Bronchial epithelial cell (primary cell): ENCODE measurements around the gene NOTCH1. TPM values are rescaled to one million over a fixed set of nuclear protein-coding genes. Genes with fewer than 3 reads are reported as not detected.

Source experiments
- DNase-seq: peaks from one replicate; pipeline ENCODE4 v3.0.0-alpha.2; 2010; ENCODE audit warnings: low read depth
- FAIRE-seq: peaks from 2 replicates; lab custom pipeline; 2011; peaks lifted over from hg19 to GRCh38; lab: Jason Lieb, UNC
- H3K27me3 ChIP-seq: 2 replicates; pipeline ENCODE4 v1.5.1; 2011; ENCODE audit warnings: low read length; ENCODE audit not compliant: control insufficient read depth, insufficient read depth
- H3K36me3 ChIP-seq: 2 replicates; pipeline ENCODE4 v1.5.1; 2011; ENCODE audit warnings: low read length; ENCODE audit not compliant: control insufficient read depth, insufficient read depth
- H3K4me3 ChIP-seq: 2 replicates; pipeline ENCODE4 v1.5.1; 2011; ENCODE audit warnings: mild to moderate bottlenecking, low read depth, low read length, control low read depth
- CTCF ChIP-seq: IDR thresholded peaks from 2 replicates; pipeline ENCODE4 v1.5.1; 2011; ENCODE audit warnings: mild to moderate bottlenecking, moderate library complexity, low read length, control low read depth, inconsistent platforms; ENCODE audit not compliant: insufficient read depth, severe bottlenecking
- total RNA-seq: library from RNA; depleted of rRNA; stranded (reverse); fragments of >200 nt; gene quantifications from 2 replicates; pipeline ENCODE4 v1.2.1, GENCODE V29; 2014

The NOTCH1 gene
- total RNA-seq, 1 donor from 2014 or later = 70.0 TPM

GRCh38 chr9:136525841-136526499, 19.9 kb downstream of the NOTCH1 start:
- Histone ChIP-seq H3K27me3 (no peaks in the 10 kb centered on the region), H3K36me3 (peaks cover 59% of the 10 kb centered on the region), H3K4me3 (no peak overlapping the region)
- no peak for TF ChIP-seq CTCF
- FAIRE-seq = no peak
- DNase-seq = no peak

- no peak for FAIRE-seq
- TF ChIP-seq CTCF = no peak
These were observed 20.6 kb downstream of the NOTCH1 start for GRCh38 chr9:136525207-136525606.

GRCh38 chr9:136522314-136523237, 23.3 kb downstream of the NOTCH1 start:
- DNase-seq (no peak), FAIRE-seq (no peak)
- H3K36me3 ChIP-seq = peaks cover 75% of the 10 kb centered on the region
- no peak overlapping the region for H3K4me3 ChIP-seq
- TF ChIP-seq CTCF = no peak
- H3K27me3 ChIP-seq = no peaks in the 10 kb centered on the region

More at GRCh38 chr9:136525207-136525606, 20.6 kb downstream of the NOTCH1 start:
- no peak overlapping the region for H3K4me3 ChIP-seq
- H3K27me3 ChIP-seq = no peaks in the 10 kb centered on the region
- DNase-seq = no peak
- peaks cover 60% of the 10 kb centered on the region for H3K36me3 ChIP-seq

GRCh38 chr9:136521537-136521936, 24.3 kb downstream of the NOTCH1 start:
- DNase-seq (no peak), FAIRE-seq (no peak)
- peaks cover 76% of the 10 kb centered on the region for H3K36me3 ChIP-seq

GRCh38 chr9:136520053-136520540, 25.8 kb downstream of the NOTCH1 start:
- no peaks in the 10 kb centered on the region for H3K27me3 ChIP-seq
- H3K4me3 ChIP-seq = no peak overlapping the region
- no peak for TF ChIP-seq CTCF
- peaks cover 80% of the 10 kb centered on the region for H3K36me3 ChIP-seq
- DNase-seq = no peak
- no peak for FAIRE-seq

More at GRCh38 chr9:136521537-136521936, 24.3 kb downstream of the NOTCH1 start:
- Histone ChIP-seq H3K27me3 (no peaks in the 10 kb centered on the region), H3K4me3 (no peak overlapping the region)
- no peak for TF ChIP-seq CTCF
